ENCODE results near the gene PDS5A.
A peak's percentile ranks its signal among the peaks of the same experiment; 100 is the strongest.

The PDS5A gene

DNA sequence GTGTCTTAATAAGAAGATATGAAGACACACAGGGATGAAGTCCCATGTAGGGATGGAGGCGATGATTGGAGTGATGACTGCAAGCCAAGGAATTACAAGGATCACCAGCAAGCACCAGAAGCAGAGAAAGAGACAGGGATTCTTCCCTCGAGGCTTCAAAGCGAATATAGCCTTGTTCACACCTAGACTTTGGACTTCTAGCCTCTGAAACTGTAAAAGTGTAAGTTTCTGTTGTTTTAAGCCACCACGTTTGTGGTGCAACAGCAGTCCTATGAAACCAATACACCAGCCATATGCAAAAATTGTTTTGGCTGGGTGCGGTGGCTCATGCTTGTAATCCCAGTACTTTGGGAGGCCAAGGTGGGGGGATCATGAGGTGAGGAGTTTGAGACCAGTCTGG, 9.8 kb upstream of the PDS5A start:
- no peaks in the 10 kb centered on the region for H3K4me1 ChIP-seq (ENCODE audit: control insufficient read depth, insufficient read depth, low read length)
- H3K9me3 ChIP-seq (ENCODE audit: control insufficient read depth, insufficient read depth, low read depth, low read length) = no peaks in the 10 kb centered on the region
- no peak overlapping the region for H3K4me3 ChIP-seq (ENCODE audit: low read depth, low read length)
- CTCF ChIA-PET = interaction anchor here (1.0 kb wide), 1 partner anchor 16 kb away, joined by 3 read pairs; no protein-coding TSS in a partner anchor
- POLR2A ChIA-PET = no interaction called here
- H3K36me3 ChIP-seq (ENCODE audit: control insufficient read depth in 2 of 2, insufficient read depth in 1 of 2, low read length in 2 of 2) = no peaks in the 10 kb centered on the region
- no peak overlapping the region for H3K27ac ChIP-seq (ENCODE audit: extremely low read depth, low read depth, low read length)
- TF ChIP-seq BCL11A (tag by site-specific recombination; IDR thresholded peaks at IDR 0.05; ENCODE audit: low read depth) (no peak), ZNF23 (tag by site-specific recombination; IDR thresholded peaks at IDR 0.05; ENCODE audit: borderline replicate concordance) (no peak)
- TF ChIP-seq, protein P1, sequence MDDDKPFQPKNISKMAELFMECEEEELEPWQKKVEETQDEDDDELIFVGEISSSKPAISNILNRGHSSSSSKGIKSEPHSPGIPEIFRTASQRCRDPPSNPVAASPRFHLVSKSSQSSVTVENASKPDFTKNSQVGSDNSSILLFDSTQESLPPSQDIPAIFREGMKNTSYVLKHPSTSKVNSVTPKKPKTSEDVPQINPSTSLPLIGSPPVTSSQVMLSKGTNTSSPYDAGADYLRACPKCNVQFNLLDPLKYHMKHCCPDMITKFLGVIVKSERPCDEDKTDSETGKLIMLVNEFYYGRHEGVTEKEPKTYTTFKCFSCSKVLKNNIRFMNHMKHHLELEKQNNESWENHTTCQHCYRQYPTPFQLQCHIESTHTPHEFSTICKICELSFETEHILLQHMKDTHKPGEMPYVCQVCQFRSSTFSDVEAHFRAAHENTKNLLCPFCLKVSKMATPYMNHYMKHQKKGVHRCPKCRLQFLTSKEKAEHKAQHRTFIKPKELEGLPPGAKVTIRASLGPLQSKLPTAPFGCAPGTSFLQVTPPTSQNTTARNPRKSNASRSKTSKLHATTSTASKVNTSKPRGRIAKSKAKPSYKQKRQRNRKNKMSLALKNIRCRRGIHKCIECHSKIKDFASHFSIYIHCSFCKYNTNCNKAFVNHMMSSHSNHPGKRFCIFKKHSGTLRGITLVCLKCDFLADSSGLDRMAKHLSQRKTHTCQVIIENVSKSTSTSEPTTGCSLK (tag by site-specific recombination; IDR thresholded peaks at IDR 0.05) = no peak
- TF ChIP-seq, protein P2, sequence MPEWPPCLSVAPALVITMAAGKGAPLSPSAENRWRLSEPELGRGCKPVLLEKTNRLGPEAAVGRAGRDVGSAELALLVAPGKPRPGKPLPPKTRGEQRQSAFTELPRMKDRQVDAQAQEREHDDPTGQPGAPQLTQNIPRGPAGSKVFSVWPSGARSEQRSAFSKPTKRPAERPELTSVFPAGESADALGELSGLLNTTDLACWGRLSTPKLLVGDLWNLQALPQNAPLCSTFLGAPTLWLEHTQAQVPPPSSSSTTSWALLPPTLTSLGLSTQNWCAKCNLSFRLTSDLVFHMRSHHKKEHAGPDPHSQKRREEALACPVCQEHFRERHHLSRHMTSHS (tag by site-specific recombination; IDR thresholded peaks at IDR 0.05) = no peak

- Histone ChIP-seq H3K9me3 (ENCODE audit: control insufficient read depth, insufficient read depth, low read depth, low read length) (no peaks in the 10 kb centered on the region), H3K27ac (ENCODE audit: extremely low read depth, low read depth, low read length) (no peak overlapping the region), H3K4me1 (ENCODE audit: control insufficient read depth, insufficient read depth, low read length) (no peaks in the 10 kb centered on the region), H3K4me3 (ENCODE audit: low read depth, low read length) (no peak overlapping the region), H3K36me3 (ENCODE audit: control insufficient read depth in 2 of 2, insufficient read depth in 1 of 2, low read length in 2 of 2) (peaks cover 8 to 24% of the 10 kb centered on the region in 2 experiments; a peak in 2 of 3 replicates)
- CTCF ChIA-PET = interaction anchor here (0.5 to 2.1 kb wide), 9 partner anchors 45 to 844 kb away, joined by 3 to 8 read pairs (median 4); partner anchors contain the start of gene N4BP2
- TF ChIP-seq ZNF514 (tag by site-specific recombination; IDR thresholded peaks at IDR 0.05) (no peak), ZNF23 (tag by site-specific recombination; IDR thresholded peaks at IDR 0.05; ENCODE audit: borderline replicate concordance) (no peak), SCRT1 (tag by site-specific recombination; IDR thresholded peaks at IDR 0.05; ENCODE audit: borderline replicate concordance) (no peak)
- POLR2A ChIA-PET = no interaction called here
Observed at GRCh38 chr4:39978904-39979303, 1.2 kb upstream of the PDS5A start.

DNA sequence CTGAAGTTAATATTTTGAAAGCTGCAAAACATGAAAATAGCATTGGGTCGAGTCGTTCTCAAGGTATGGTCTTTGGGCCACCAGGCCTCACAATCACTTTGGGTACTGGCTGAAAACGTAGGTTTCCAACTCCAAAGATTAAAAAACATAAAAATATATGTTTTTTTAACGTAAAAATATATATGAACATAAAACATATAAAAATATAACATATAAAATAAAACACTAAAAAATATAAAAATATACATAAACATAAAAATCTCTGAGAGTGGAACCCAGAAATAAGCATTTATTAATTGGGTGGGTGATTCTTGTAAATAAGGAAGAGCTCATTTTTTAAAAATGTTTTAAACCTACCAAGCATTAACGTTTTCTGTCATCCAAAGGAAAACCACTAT, 666 bp upstream of the PDS5A start:
- Histone ChIP-seq H3K4me1 (ENCODE audit: control insufficient read depth, insufficient read depth, low read length) (no peaks in the 10 kb centered on the region), H3K4me3 (ENCODE audit: low read depth, low read length) (no peak overlapping the region; the same call in 1 of the 2 replicates), H3K9me3 (ENCODE audit: control insufficient read depth, insufficient read depth, low read depth, low read length) (no peaks in the 10 kb centered on the region), H3K27ac (ENCODE audit: extremely low read depth, low read depth, low read length) (peak overlapping the region; percentile 84), H3K36me3 (ENCODE audit: control insufficient read depth in 2 of 2, insufficient read depth in 1 of 2, low read length in 2 of 2) (peaks cover 8 to 30% of the 10 kb centered on the region in 2 experiments; a peak in 2 of 3 replicates)
- ChIA-PET POLR2A (interaction anchor here (0.6 kb wide), 1 partner anchor 456 kb away, joined by 3 read pairs; no protein-coding TSS in a partner anchor), CTCF (interaction anchor here (0.5 to 2.1 kb wide), 18 partner anchors 8 to 843 kb away, joined by 3 to 8 read pairs (median 4); partner anchors contain the start of gene N4BP2)
- TF ChIP-seq ZNF624 (tag by site-specific recombination; IDR thresholded peaks at IDR 0.05) = no peak
- TF ChIP-seq, protein P3, sequence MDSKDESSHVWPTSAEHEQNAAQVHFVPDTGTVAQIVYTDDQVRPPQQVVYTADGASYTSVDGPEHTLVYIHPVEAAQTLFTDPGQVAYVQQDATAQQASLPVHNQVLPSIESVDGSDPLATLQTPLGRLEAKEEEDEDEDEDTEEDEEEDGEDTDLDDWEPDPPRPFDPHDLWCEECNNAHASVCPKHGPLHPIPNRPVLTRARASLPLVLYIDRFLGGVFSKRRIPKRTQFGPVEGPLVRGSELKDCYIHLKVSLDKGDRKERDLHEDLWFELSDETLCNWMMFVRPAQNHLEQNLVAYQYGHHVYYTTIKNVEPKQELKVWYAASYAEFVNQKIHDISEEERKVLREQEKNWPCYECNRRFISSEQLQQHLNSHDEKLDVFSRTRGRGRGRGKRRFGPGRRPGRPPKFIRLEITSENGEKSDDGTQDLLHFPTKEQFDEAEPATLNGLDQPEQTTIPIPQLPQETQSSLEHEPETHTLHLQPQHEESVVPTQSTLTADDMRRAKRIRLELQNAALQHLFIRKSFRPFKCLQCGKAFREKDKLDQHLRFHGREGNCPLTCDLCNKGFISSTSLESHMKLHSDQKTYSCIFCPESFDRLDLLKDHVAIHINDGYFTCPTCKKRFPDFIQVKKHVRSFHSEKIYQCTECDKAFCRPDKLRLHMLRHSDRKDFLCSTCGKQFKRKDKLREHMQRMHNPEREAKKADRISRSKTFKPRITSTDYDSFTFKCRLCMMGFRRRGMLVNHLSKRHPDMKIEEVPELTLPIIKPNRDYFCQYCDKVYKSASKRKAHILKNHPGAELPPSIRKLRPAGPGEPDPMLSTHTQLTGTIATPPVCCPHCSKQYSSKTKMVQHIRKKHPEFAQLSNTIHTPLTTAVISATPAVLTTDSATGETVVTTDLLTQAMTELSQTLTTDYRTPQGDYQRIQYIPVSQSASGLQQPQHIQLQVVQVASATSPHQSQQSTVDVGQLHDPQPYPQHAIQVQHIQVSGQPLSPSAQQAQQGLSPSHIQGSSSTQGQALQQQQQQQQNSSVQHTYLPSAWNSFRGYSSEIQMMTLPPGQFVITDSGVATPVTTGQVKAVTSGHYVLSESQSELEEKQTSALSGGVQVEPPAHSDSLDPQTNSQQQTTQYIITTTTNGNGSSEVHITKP (tag by site-specific recombination; IDR thresholded peaks at IDR 0.05) = no peak
- no peak for TF ChIP-seq ZNF138 (tag by site-specific recombination; IDR thresholded peaks at IDR 0.05; ENCODE audit: borderline replicate concordance)
- TF ChIP-seq PRDM4 (tag by site-specific recombination; IDR thresholded peaks at IDR 0.05) = no peak
- TF ChIP-seq ZNF266 (tag by site-specific recombination; IDR thresholded peaks at IDR 0.05; ENCODE audit: low read depth) = no peak
- no peak for TF ChIP-seq ZNF155 (tag by site-specific recombination; IDR thresholded peaks at IDR 0.05)
- TF ChIP-seq SETDB1 (IDR thresholded peaks at IDR 0.05; ENCODE audit: insufficient read length, low read length) = no peak
- TF ChIP-seq ZNF148 (tag by site-specific recombination; IDR thresholded peaks at IDR 0.05; ENCODE audit: borderline replicate concordance) = no peak
- no peak for TF ChIP-seq ZNF214 (tag by site-specific recombination; IDR thresholded peaks at IDR 0.05; ENCODE audit: borderline replicate concordance)
- no peak for TF ChIP-seq PRDM1 (tag by site-specific recombination; IDR thresholded peaks at IDR 0.05)
- TF ChIP-seq ZNF10 (tag by site-specific recombination; IDR thresholded peaks at IDR 0.05) = no peak
